K562 (cell line): ENCODE measurements around the gene FRMD4B.

Experiments
- GABPA ChIP-seq: fragments of 200-800 bp; sonication (Bioruptor generic); conservative IDR thresholded peaks from 2 replicates; pipeline ENCODE4 v1.6.1; 2016; ENCODE audit warnings: low read depth, missing genetic modification characterization, missing compliant biosample characterization
- HDGF ChIP-seq: fragments of 450-650 bp; IDR thresholded peaks from 2 replicates; pipeline ENCODE4 v1.6.1; 2016
- JUN ChIP-seq, 2 experiments: sonication (generic) in 1 of 2; formaldehyde crosslinking in 1 of 2; IDR thresholded peaks; 2 replicates each; pipeline versions ENCODE4 v1.6.1 to v1.8.0; 2012 to 2022; ENCODE audit warnings: borderline replicate concordance in 2 of 2, mild to moderate bottlenecking in 2 of 2, improper control_type of control experiment in 1 of 2, low read depth in 1 of 2, low read length in 1 of 2, missing genetic modification reagents in 1 of 2
- POLR2A ChIP-seq: fragments of 450-650 bp; conservative IDR thresholded peaks from 2 replicates; pipeline ENCODE4 v1.6.1; 2016
- TF ChIP-seq, protein P1 (sequence below): fragments of 450-650 bp; IDR thresholded peaks from 2 replicates; pipeline ENCODE4 v1.6.1; 2016; ENCODE audit warnings: antibody characterized with exemption

- no peak for TF ChIP-seq GABPA
- TF ChIP-seq, protein P1, sequence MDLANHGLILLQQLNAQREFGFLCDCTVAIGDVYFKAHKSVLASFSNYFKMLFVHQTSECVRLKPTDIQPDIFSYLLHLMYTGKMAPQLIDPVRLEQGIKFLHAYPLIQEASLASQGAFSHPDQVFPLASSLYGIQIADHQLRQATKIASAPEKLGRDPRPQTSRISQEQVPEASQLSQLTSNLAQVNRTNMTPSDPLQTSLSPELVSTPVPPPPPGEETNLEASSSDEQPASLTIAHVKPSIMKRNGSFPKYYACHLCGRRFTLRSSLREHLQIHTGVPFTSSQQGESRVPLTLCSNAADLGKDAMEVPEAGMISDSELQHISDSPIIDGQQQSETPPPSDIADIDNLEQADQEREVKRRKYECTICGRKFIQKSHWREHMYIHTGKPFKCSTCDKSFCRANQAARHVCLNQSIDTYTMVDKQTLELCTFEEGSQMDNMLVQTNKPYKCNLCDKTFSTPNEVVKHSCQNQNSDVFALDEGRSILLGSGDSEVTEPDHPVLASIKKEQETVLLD = no peak
- no peak for TF ChIP-seq HDGF
- TF ChIP-seq POLR2A = no peak
- no peak for TF ChIP-seq JUN (IDR thresholded peaks at IDR 0.05; ENCODE audit: borderline replicate concordance, low read depth, low read length)
- TF ChIP-seq JUN (CRISPR knock-in tag; IDR thresholded peaks at IDR 0.05; ENCODE audit: borderline replicate concordance) = no peak
These were observed 182.1 kb downstream of the FRMD4B start for GRCh38 chr3:69203631-69204314.
